Endothelial cell of umbilical vein (primary cell): ENCODE data around the gene NABP1. TPM values are rescaled to one million over a fixed set of nuclear protein-coding genes. Genes with fewer than 3 reads are reported as not detected.

Source experiments
- BruUV-seq: library from RNA; stranded (reverse); fragments of 400-500 nt; replicated peaks from 2 replicates; lab custom pipeline; 2021; lab: Mats Ljungman, UMichigan
- CTCF ChIA-PET: fragments of 300-600, 350-600 bp; sonication (Branson Sonifier 250); formaldehyde crosslinking; loops from one replicate; lab custom pipeline; 2021; ENCODE audit warnings: antibody characterized with exemption, inconsistent platforms; lab: Charles Lee
- POLR2A ChIA-PET: fragments of 300-600, 350-600 bp; sonication (Branson Sonifier 250); formaldehyde crosslinking; loops from one replicate; lab custom pipeline; 2021; ENCODE audit warnings: antibody characterized with exemption, inconsistent platforms; lab: Charles Lee
- DNase-seq: peaks from one replicate; pipeline ENCODE4 v3.0.0-alpha.2; 2011; ENCODE audit warnings: low read depth, low spot score
- FAIRE-seq: peaks from 2 replicates; lab custom pipeline; 2011; peaks lifted over from hg19 to GRCh38; lab: Jason Lieb, UNC
- H2AFZ ChIP-seq: 2 replicates; pipeline ENCODE4 v1.6.0; 2012; ENCODE audit warnings: low read depth, low read length, control low read depth, inconsistent platforms
- H3K27ac ChIP-seq: 2 replicates; pipeline ENCODE4 v1.5.1; 2011; ENCODE audit warnings: low read depth, mild to moderate bottlenecking, control low read depth, low read length, moderate library complexity; ENCODE audit not compliant: insufficient read depth
- H3K27me3 ChIP-seq, 2 experiments: 2 replicates each; pipeline versions ENCODE4 v1.6.0 to v1.6.1; 2011; ENCODE audit warnings: low read length in 2 of 2, mixed read lengths in 1 of 2; ENCODE audit not compliant: control insufficient read depth in 2 of 2, insufficient read depth in 2 of 2
- H3K36me3 ChIP-seq, 2 experiments: 2 replicates in 1 of 2; 3 replicates in 1 of 2; pipeline ENCODE4 v1.5.1; 2011; ENCODE audit warnings: low read length in 2 of 2, mild to moderate bottlenecking in 1 of 2, moderate library complexity in 1 of 2; ENCODE audit not compliant: control insufficient read depth in 2 of 2, insufficient read depth in 2 of 2; ENCODE audit errors: extremely low read depth in 1 of 2
- H3K4me1 ChIP-seq: 3 replicates; pipeline ENCODE4 v1.5.1; 2011; ENCODE audit warnings: mild to moderate bottlenecking, low read length; ENCODE audit not compliant: control insufficient read depth, insufficient read depth; ENCODE audit errors: extremely low read depth
- H3K4me2 ChIP-seq: 2 replicates; pipeline ENCODE4 v1.6.1; 2011; ENCODE audit warnings: low read length, control low read depth, mixed read lengths; ENCODE audit not compliant: insufficient read depth
- H3K4me3 ChIP-seq, 3 experiments: fragments of 200-600 bp in 1 of 3; sonication (generic), shearing (Covaris generic) in 1 of 3; replicated peaks in 1 of 3; 2 replicates each; pipeline ENCODE4 v1.5.1; 2011 to 2016; ENCODE audit warnings: control low read depth in 3 of 3, low read length in 3 of 3, mild to moderate bottlenecking in 2 of 3, inconsistent platforms in 1 of 3, low read depth in 1 of 3, moderate library complexity in 1 of 3; ENCODE audit not compliant: insufficient read depth in 1 of 3
- H3K79me2 ChIP-seq: 2 replicates; pipeline ENCODE4 v1.6.0; 2012; ENCODE audit warnings: low read length, inconsistent platforms; ENCODE audit not compliant: control insufficient read depth, insufficient read depth
- H3K9ac ChIP-seq: replicated peaks from 2 replicates; pipeline ENCODE3; 2011; ENCODE audit warnings: low read length, control low read depth; ENCODE audit not compliant: insufficient read depth; ENCODE audit errors: extremely low read depth
- H3K9me1 ChIP-seq: replicated peaks from 3 replicates; pipeline ENCODE4 v1.6.0; 2011; ENCODE audit warnings: mild to moderate bottlenecking, low read length; ENCODE audit not compliant: control insufficient read depth, insufficient read depth; ENCODE audit errors: extremely low read depth
- H3K9me3 ChIP-seq: replicated peaks from 2 replicates; pipeline ENCODE4 v1.5.1; 2012; ENCODE audit warnings: low read length, inconsistent platforms; ENCODE audit not compliant: control insufficient read depth, insufficient read depth
- H4K20me1 ChIP-seq: replicated peaks from 2 replicates; pipeline ENCODE3; 2011; ENCODE audit warnings: mild to moderate bottlenecking, low read length; ENCODE audit not compliant: control insufficient read depth, insufficient read depth; ENCODE audit errors: extremely low read depth
- CTCF ChIP-seq, 2 donors: IDR thresholded peaks; 1 replicate in 1 of 2; 2 replicates in 1 of 2; pipeline ENCODE4 v1.5.1; 2011; ENCODE audit warnings: low read length in 2 of 2, mild to moderate bottlenecking in 2 of 2, moderate library complexity in 2 of 2, control low read depth in 1 of 2, inconsistent platforms in 1 of 2, low read depth in 1 of 2; ENCODE audit not compliant: insufficient read depth in 1 of 2; ENCODE audit errors: extremely low read depth in 1 of 2
- EZH2 ChIP-seq: IDR thresholded peaks from 2 replicates; pipeline ENCODE4 v1.6.1; 2012; ENCODE audit warnings: borderline replicate concordance, low read depth, mild to moderate bottlenecking, moderate library complexity, low read length, inconsistent platforms; ENCODE audit not compliant: severe bottlenecking
- FOS ChIP-seq: IDR thresholded peaks from 2 replicates; pipeline ENCODE4 v1.6.1; 2011; ENCODE audit warnings: mild to moderate bottlenecking, low read length, moderate library complexity, borderline replicate concordance; ENCODE audit not compliant: insufficient read depth
- GATA2 ChIP-seq: IDR thresholded peaks from 2 replicates; pipeline ENCODE4 v1.7.0; 2011; ENCODE audit warnings: low read depth, mild to moderate bottlenecking, moderate library complexity, mixed read lengths, low read length; ENCODE audit not compliant: insufficient read length, insufficient read depth
- JUN ChIP-seq: IDR thresholded peaks from 2 replicates; pipeline ENCODE4 v1.6.1; 2011; ENCODE audit warnings: borderline replicate concordance, low read depth; ENCODE audit not compliant: insufficient read length, insufficient read depth
- MAX ChIP-seq: IDR thresholded peaks from 2 replicates; pipeline ENCODE4 v1.6.1; 2011; ENCODE audit not compliant: insufficient read depth, insufficient read length
- MYC ChIP-seq: IDR thresholded peaks from one replicate; pipeline ENCODE4 v1.6.1; 2011; ENCODE audit warnings: mild to moderate bottlenecking, low read depth, low read length
- POLR2A ChIP-seq: IDR thresholded peaks from 2 replicates; pipeline ENCODE4 v1.6.1; 2012; ENCODE audit warnings: low read depth, mild to moderate bottlenecking, control low read depth, low read length
- POLR2AphosphoS5 ChIP-seq: IDR thresholded peaks from 2 replicates; pipeline ENCODE4 v1.6.1; 2012; ENCODE audit warnings: low read depth, mild to moderate bottlenecking, control low read depth, low read length, moderate library complexity; ENCODE audit not compliant: insufficient read depth
- dilution Hi-C: fragments of 300-500 bp; cut with MboI; formaldehyde crosslinking; loops from one replicate; pipeline ENCODE4 v1.15.0; 2019; ENCODE audit warnings: low sequenced_read_pairs; ENCODE audit not compliant: extremely low pct_ligation_motif_present
- intact Hi-C: fragments of 100-400 bp; cut with micrococcal nuclease; formaldehyde crosslinking; loops from one replicate; pipeline ENCODE4 v1.10.0; 2022
- polyA plus RNA-seq, 4 experiments: library from polyadenylated mRNA; depleted of rRNA in 3 of 4; stranded (reverse) in 3 of 4; unstranded in 1 of 4; fragments of >200 nt; gene quantifications; 2 replicates each; pipeline versions ENCODE4 v1.2.1 to v1.2.3, GENCODE V29; 2011 to 2012; ENCODE audit warnings: missing spikeins in 1 of 4
- total RNA-seq: library from RNA; stranded (reverse); gene quantifications from 2 replicates; pipeline ENCODE4 v1.2.3, GENCODE V29; 2021

NABP1 gene
- total and polyA plus RNA-seq, 2 donors (not counting 3 experiments of a cell fraction or from before 2014, with no cell fraction given): 14.7 to 47.6 TPM

GRCh38 chr2:191705084-191705483 is 27.1 kb downstream of the NABP1 start:
- CTCF ChIA-PET: no interaction called here
- dilution Hi-C loops: loop anchor here (25.0 kb wide), 1 partner anchor 143 kb away; no protein-coding TSS in a partner anchor

GRCh38 chr2:191705701-191706100 is 27.8 kb downstream of the NABP1 start:
- CTCF ChIA-PET: no interaction called here

More at GRCh38 chr2:191705084-191705483, 27.1 kb downstream of the NABP1 start:
- Histone ChIP-seq H2AFZ (no peak overlapping the region), H3K27me3 (no peaks in the 10 kb centered on the region), H3K9me3 (no peaks in the 10 kb centered on the region), H3K4me1 (no peaks in the 10 kb centered on the region), H3K9ac (no peak overlapping the region), H3K79me2 (no peaks in the 10 kb centered on the region), H4K20me1 (no peaks in the 10 kb centered on the region), H3K27ac (no peak overlapping the region), H3K4me2 (no peak overlapping the region), H3K36me3 (no peaks in the 10 kb centered on the region), H3K4me3 (no peak overlapping the region), H3K9me1 (no peaks in the 10 kb centered on the region)
- intact Hi-C loops: no loop called here
- DNase-seq: no peak
- no TSS peak for BruUV-seq
- POLR2A ChIA-PET: no interaction called here
- no peak for FAIRE-seq
- no peak for TF ChIP-seq POLR2AphosphoS5
- TF ChIP-seq POLR2A: no peak

More at GRCh38 chr2:191705701-191706100, 27.8 kb downstream of the NABP1 start:
- H3K4me2 ChIP-seq: no peak overlapping the region
- no peak overlapping the region for H2AFZ ChIP-seq
- FAIRE-seq: no peak
- no peak for DNase-seq
- H4K20me1 ChIP-seq: no peaks in the 10 kb centered on the region
- TF ChIP-seq POLR2A (no peak), MAX (no peak), GATA2 (no peak), JUN (no peak), MYC (no peak), POLR2AphosphoS5 (no peak), CTCF (IDR thresholded peaks at IDR 0.05; ENCODE audit: extremely low read depth in 1 of 2, insufficient read depth in 1 of 2, low read depth in 1 of 2, low read length in 2 of 2) (no peak), FOS (no peak), EZH2 (no peak)
- H3K36me3 ChIP-seq: no peaks in the 10 kb centered on the region
- intact Hi-C loops: no loop called here
- H3K27me3 ChIP-seq: no peaks in the 10 kb centered on the region
- no peak overlapping the region for H3K4me3 ChIP-seq
- no TSS peak for BruUV-seq
- no peaks in the 10 kb centered on the region for H3K4me1 ChIP-seq
- dilution Hi-C loops: loop anchor here (25.0 kb wide), 1 partner anchor 143 kb away; no protein-coding TSS in a partner anchor
- POLR2A ChIA-PET: no interaction called here
- H3K27ac ChIP-seq: no peak overlapping the region
- H3K9ac ChIP-seq: no peak overlapping the region
- no peaks in the 10 kb centered on the region for H3K9me3 ChIP-seq
- no peaks in the 10 kb centered on the region for H3K79me2 ChIP-seq
- no peaks in the 10 kb centered on the region for H3K9me1 ChIP-seq
